ENCODE results near the gene PTOV1.

The PTOV1 gene

DNA sequence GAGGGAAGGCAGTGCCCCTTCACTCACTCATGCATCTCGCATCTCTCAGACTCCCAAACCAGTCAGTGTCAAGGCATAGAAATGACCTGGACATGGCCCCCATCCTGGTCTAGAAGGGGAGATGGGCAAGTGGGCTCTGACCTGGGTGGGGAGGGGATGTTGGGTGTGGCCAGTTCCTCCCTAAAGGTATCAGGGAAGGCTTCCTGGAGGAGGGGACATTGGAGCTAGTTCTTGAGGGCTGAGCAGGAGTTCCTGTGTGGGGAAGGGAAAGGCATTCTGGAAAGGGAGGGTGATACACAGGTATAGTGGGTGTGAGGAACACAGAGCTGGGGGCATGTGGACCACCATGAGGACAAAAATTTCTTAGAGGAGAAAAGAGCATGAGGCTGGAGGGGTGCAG lies 41.8 kb downstream of the PTOV1 start:
- DNase-seq: no peak

- DNase-seq: no peak
These were observed 43.2 kb downstream of the PTOV1 start for GRCh38 chr19:49894011-49894664.

GRCh38 chr19:49894879-49895565 lies 44.1 kb downstream of the PTOV1 start:
- DNase-seq: no peak

GRCh38 chr19:49895566-49896297 lies 44.8 kb downstream of the PTOV1 start:
- no peak for DNase-seq

DNA sequence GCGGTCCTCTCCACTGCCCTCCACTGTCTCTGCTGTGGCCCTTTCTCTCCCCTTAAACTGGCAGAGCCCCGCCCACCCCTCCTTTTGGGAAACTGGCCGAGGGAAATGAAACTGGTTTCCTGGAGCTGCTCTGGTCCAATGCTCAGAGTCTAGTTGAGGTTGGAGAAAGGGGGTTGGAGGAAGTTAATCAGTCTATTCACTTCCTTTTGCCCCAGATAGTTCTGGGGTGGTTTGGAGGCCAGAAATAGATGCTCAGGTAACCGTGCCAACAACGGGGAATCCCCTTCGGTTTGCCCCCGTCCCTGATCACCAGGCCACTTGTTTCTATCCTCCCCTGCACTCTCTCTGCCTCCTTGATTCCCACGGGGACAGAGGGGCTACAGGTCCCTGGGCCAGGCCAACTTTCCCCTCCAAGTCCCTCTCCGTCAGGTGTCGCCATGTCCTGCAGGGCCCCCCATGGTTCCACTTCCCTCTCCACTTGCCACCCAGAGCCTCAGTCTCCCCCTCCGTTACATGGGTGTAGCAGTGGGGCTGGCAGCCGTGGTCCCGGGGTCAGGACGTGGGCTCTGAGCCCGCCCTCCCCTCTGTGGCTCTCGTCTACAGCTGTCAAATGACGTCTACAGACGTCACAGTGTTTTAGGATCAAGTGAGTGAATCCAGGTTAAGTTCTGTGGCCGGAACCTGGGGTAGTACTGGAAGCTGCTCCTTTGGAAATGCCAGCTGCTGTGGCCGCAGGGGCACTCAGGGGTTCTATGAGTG lies 46.1 kb downstream of the PTOV1 start, which contains the start of gene IL4I1:
Gene IL4I1 (minus strand): TSS at position 25 of the 759 bp plus-strand sequence. CDS start 727 bp downstream, outside the sequence.
- no peak for DNase-seq

GRCh38 chr19:49904136-49904535 lies 53.2 kb downstream of the PTOV1 start:
- no peak for DNase-seq

- DNase-seq: no peak
These were observed 56.1 kb downstream of the PTOV1 start for GRCh38 chr19:49906879-49907564.

- DNase-seq: no peak
These were observed 56.9 kb downstream of the PTOV1 start for GRCh38 chr19:49907745-49908446.

DNA sequence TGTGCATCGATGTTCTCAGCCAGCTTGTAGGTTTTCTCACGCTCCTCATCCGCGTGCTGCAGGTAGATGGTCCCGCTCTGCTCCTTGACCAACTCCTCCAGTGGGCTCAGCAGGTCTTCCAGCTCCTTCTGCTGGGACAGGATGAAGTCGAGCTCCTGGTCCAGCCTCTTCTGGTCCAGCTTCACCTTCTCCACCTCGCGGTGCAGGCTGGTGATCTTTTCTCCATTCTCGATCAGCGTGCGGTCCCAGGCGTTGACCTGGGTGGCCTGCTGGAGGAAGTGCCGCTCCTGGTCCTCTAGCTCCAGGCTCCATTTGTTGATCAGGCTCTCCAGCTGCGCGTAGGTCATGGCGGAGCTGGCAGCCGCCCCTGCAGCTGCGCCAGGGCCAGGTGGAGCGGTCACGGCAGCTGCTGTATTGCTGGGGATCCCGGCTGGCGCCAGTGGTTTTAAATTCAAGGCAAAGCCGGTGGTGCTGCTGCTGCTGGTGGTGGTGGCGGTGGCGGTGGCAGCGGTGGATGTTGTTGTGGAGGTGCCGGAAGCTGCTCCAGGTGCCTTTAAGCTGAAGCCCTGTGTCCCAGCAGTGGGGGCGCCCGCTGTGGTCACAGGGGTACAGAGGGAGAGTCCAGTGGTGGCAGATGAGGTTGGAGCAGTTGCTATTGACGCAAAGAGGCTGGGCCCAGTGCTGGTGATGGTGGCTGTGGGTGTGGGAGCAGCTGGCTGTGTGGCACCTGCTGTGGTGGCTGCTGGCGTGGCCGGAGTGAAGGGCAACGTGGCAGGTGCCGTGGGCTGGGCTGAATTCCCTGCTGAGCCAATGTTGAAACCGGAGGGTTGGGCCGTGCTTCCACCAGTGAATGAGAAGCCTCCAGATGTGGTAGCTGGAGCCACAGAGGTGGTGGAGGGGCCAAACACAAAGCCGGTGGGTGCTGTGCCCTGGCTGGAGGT lies 57.8 kb downstream of the PTOV1 start:
- DNase-seq: no peak

DNA sequence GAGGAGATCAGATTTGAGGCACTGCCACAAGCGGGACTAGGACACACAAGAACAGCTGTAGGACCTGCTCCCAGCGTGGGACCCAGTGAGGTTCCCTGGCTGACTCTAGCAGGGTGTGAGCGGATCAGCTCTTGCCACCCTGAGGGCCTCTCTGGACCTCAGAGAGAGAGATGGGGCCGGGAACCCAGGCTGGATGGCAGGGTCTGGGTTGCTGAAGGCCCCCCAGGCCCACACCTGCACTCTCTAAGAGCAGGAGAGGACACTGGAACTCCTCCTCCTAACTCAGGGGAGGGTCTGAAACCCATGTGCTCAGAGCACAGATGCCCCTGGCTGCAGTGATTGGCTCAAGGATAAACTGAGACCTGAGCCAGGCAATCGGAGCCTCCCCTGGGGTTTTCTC lies 59.2 kb downstream of the PTOV1 start:
- no peak for DNase-seq
